HepG2 (cell line): ENCODE data around the gene MTCL1. TPM values are rescaled to one million over a fixed set of nuclear protein-coding genes. Genes with fewer than 3 reads are reported as not detected.

ENCODE experiments used
- ATAC-seq: fragments of 200-7000 bp; cut with Tn5 transposase; 3 replicates; pipeline ENCODE4 v1.9.1; 2020; ENCODE audit warnings: mild to moderate bottlenecking, moderate library complexity
- BruUV-seq: library from RNA; stranded (reverse); fragments of 400-500 nt; replicated peaks from 2 replicates; lab custom pipeline; 2021; lab: Mats Ljungman, UMichigan
- CTCF ChIA-PET: fragments of 300-600 bp; formaldehyde crosslinking; extraction: SDS; loops from one replicate; lab custom pipeline; 2021; ENCODE audit warnings: low total read pairs, inconsistent platforms, low intra/inter-chr PET ratio; lab: Yijun Ruan, JAX
- POLR2A ChIA-PET: fragments of 350-600 bp; sonication (Branson Sonifier 250); formaldehyde crosslinking; loops from one replicate; lab custom pipeline; 2020; ENCODE audit warnings: antibody characterized with exemption, inconsistent platforms; lab: Yijun Ruan, JAX
- DNase-seq: peaks from one replicate; pipeline ENCODE4 v3.0.0-alpha.2; 2015; ENCODE audit warnings: low spot score
- FAIRE-seq: peaks from 3 replicates; lab custom pipeline; 2011; peaks lifted over from hg19 to GRCh38; lab: Jason Lieb, UNC
- H2AFZ ChIP-seq: one replicate; pipeline ENCODE4 v1.6.1; 2011; ENCODE audit warnings: low read length, inconsistent platforms
- H3K27ac ChIP-seq: fragments of 300-600 bp; 3 replicates; pipeline ENCODE4 v1.8.0; 2011; ENCODE audit warnings: mixed run types, mild to moderate bottlenecking, mixed read lengths, low read length, inconsistent platforms; ENCODE audit not compliant: insufficient read depth; ENCODE audit errors: extremely low read length
- H3K27me3 ChIP-seq, 2 experiments: fragments of 200-600 bp in 1 of 2; 2 replicates in 1 of 2; 3 replicates in 1 of 2; pipeline versions ENCODE4 v1.6.0 to v1.8.0; 2011; ENCODE audit warnings: low read length in 2 of 2, mild to moderate bottlenecking in 2 of 2, moderate library complexity in 2 of 2, inconsistent platforms in 1 of 2; ENCODE audit not compliant: insufficient read depth in 2 of 2, control insufficient read depth in 1 of 2
- H3K36me3 ChIP-seq, 2 experiments: fragments of 200-600 bp in 1 of 2; replicated peaks in 1 of 2; 2 replicates in 1 of 2; 3 replicates in 1 of 2; pipeline versions ENCODE4 v1.5.1 to v1.8.0; 2011; ENCODE audit warnings: low read length in 2 of 2, inconsistent platforms in 1 of 2; ENCODE audit not compliant: insufficient read depth in 2 of 2, control insufficient read depth in 1 of 2
- H3K4me1 ChIP-seq: 2 replicates; pipeline ENCODE4 v1.5.1; 2012; ENCODE audit warnings: low read length, inconsistent platforms; ENCODE audit not compliant: insufficient read depth
- H3K4me2 ChIP-seq: 2 replicates; pipeline ENCODE4 v1.6.0; 2011; ENCODE audit warnings: low read depth, low read length, inconsistent platforms
- H3K4me3 ChIP-seq, 3 experiments: fragments of 200-600 bp in 1 of 3; sonication (generic), shearing (Covaris generic) in 1 of 3; replicated peaks in 1 of 3; 2 replicates each; pipeline ENCODE4 v1.5.1; 2011 to 2016; ENCODE audit warnings: low read length in 3 of 3, inconsistent platforms in 2 of 3, low read depth in 2 of 3, mild to moderate bottlenecking in 2 of 3, control low read depth in 1 of 3, mixed read lengths in 1 of 3; ENCODE audit not compliant: insufficient read depth in 1 of 3
- H3K79me2 ChIP-seq: one replicate; pipeline ENCODE4 v1.6.1; 2011; ENCODE audit warnings: low read length, inconsistent platforms; ENCODE audit not compliant: insufficient read depth
- H3K9ac ChIP-seq: 2 replicates; pipeline ENCODE4 v1.6.0; 2011; ENCODE audit warnings: mild to moderate bottlenecking, low read depth, low read length, inconsistent platforms; ENCODE audit not compliant: insufficient read depth
- H3K9me3 ChIP-seq: 2 replicates; pipeline ENCODE4 v1.5.1; 2012; ENCODE audit warnings: mild to moderate bottlenecking, low read length
- H4K20me1 ChIP-seq: 2 replicates; pipeline ENCODE4 v1.6.0; 2011; ENCODE audit warnings: inconsistent platforms, mild to moderate bottlenecking, low read length, moderate library complexity; ENCODE audit not compliant: insufficient read depth
- DMAP1 ChIP-seq: IDR thresholded peaks from 2 replicates; pipeline ENCODE4 v1.6.1; 2016
- HNRNPUL1 ChIP-seq: fragments of 200-400 bp; formaldehyde crosslinking; IDR thresholded peaks from 2 replicates; pipeline ENCODE4 v1.6.1; 2017; ENCODE audit warnings: low read depth, mild to moderate bottlenecking, low read length, moderate library complexity
- NFRKB ChIP-seq: fragments of 450-650 bp; IDR thresholded peaks from 2 replicates; pipeline ENCODE4 v1.6.1; 2017
- TAF1 ChIP-seq: sonication (generic); formaldehyde crosslinking; IDR thresholded peaks from 2 replicates; pipeline ENCODE4 v1.4.0; 2020; ENCODE audit warnings: missing genetic modification reagents
- TEAD3 ChIP-seq: optimal IDR thresholded peaks from 2 replicates; pipeline ENCODE3; 2016; ENCODE audit warnings: borderline replicate concordance
- ZNF234 ChIP-seq: sonication (generic); formaldehyde crosslinking; conservative IDR thresholded peaks from 2 replicates; pipeline ENCODE4 v1.5.1; 2020; ENCODE audit warnings: mild to moderate bottlenecking, missing genetic modification reagents
- ZNF3 ChIP-seq: IDR thresholded peaks from 2 replicates; pipeline ENCODE4 v1.7.0; 2017; ENCODE audit warnings: inconsistent platforms
- ZNF382 ChIP-seq: sonication (generic); formaldehyde crosslinking; IDR thresholded peaks from 2 replicates; pipeline ENCODE4 v1.5.0; 2020; ENCODE audit warnings: missing genetic modification reagents, mild to moderate bottlenecking, borderline replicate concordance
- ZNF577 ChIP-seq: sonication (generic); formaldehyde crosslinking; IDR thresholded peaks from 2 replicates; pipeline ENCODE4 v1.4.0; 2020; ENCODE audit warnings: mild to moderate bottlenecking, low read depth, missing genetic modification reagents, borderline replicate concordance
- ZSCAN12 ChIP-seq: sonication (generic); formaldehyde crosslinking; IDR thresholded peaks from 2 replicates; pipeline ENCODE4 v1.9.0; 2021; ENCODE audit warnings: mild to moderate bottlenecking, missing genetic modification reagents
- WGBS: methylation state at CpG from one replicate; pipeline ENCODE4 v1.1.6; 2017; ENCODE audit warnings: low lambda C conversion rate; 5-methylcytosine and 5-hydroxymethylcytosine counted together
- in situ Hi-C: cut with HindIII; loops from 2 replicates; pipeline ENCODE4 v1.10.0; 2017; ENCODE audit warnings: low pct_unique_long_range_greater_than_20kb; ENCODE audit not compliant: extremely low pct_ligation_motif_present
- intact Hi-C: fragments of 100-400 bp; cut with micrococcal nuclease; formaldehyde crosslinking; loops from one replicate; pipeline ENCODE4 v1.10.0; 2022; ENCODE audit not compliant: unreplicated experiment
- polyA plus RNA-seq, 8 experiments: library from polyadenylated mRNA; depleted of rRNA in 3 of 8; stranded (reverse) in 7 of 8; unstranded in 1 of 8; fragments of >200 nt; fragmentation: Illumina TruSeq in 4 of 8; extraction: Trizol in 4 of 8; gene quantifications; 2 replicates each; pipeline versions ENCODE4 v1.2.1 to v1.2.3, GENCODE V29; 2011 to 2016; ENCODE audit warnings: low read depth in 4 of 8, missing spikeins in 1 of 8, mixed read lengths in 1 of 8; ENCODE audit not compliant: insufficient read depth in 1 of 8
- total RNA-seq, 5 experiments: library from RNA; depleted of rRNA; stranded (reverse); fragments of >200 nt; fragmentation: Illumina TruSeq; extraction: Trizol; gene quantifications; 2 replicates each; pipeline ENCODE4 v1.2.3, GENCODE V29; 2016; ENCODE audit warnings: low read depth in 1 of 5
- TF ChIP-seq, protein P1 (sequence below): sonication (generic); formaldehyde crosslinking; IDR thresholded peaks from 2 replicates; pipeline ENCODE4; 2020; ENCODE audit warnings: missing genetic modification reagents, mild to moderate bottlenecking, borderline replicate concordance

The MTCL1 gene
- total and polyA plus RNA-seq, 2 of the 13 experiments (the other 11 are each of a cell fraction or from before 2014, with no cell fraction given), result 3.1 to 3.2 TPM

DNA sequence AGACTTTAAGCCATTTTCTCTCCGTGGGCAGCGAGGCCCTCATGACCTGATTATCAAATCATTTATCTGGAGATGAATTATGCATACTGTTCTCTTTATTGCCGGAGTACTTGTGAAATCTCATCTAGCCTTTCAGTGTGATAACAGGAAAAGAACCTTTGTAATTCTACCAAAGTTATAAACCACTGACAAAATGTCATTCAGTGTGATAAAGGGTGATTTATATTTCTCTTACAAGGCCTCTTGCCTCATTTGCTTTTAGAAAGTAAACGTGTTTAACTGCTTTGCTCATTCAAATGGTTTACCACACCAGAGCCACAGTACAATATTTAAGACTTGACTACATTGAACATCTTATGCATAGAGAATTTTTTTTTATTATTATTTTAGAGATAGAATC lies 13.8 kb downstream of the MTCL1 start:
- Histone ChIP-seq H3K27me3 (no peaks in the 10 kb centered on the region), H3K4me2 (no peak overlapping the region), H3K9ac (no peak overlapping the region), H4K20me1 (no peaks in the 10 kb centered on the region), H3K27ac (no peak overlapping the region), H3K79me2 (no peaks in the 10 kb centered on the region), H3K36me3 (no peaks in the 10 kb centered on the region; a peak in 1 of 5 replicates), H3K4me3 (no peak overlapping the region), H2AFZ (no peak overlapping the region), H3K4me1 (peaks cover 23% of the 10 kb centered on the region), H3K9me3 (no peaks in the 10 kb centered on the region)
- CTCF ChIA-PET, result no interaction called here
- no peak for FAIRE-seq
- POLR2A ChIA-PET, result no interaction called here
- TF ChIP-seq DMAP1 (CRISPR knock-in tag), result no peak
- TF ChIP-seq, protein P1, sequence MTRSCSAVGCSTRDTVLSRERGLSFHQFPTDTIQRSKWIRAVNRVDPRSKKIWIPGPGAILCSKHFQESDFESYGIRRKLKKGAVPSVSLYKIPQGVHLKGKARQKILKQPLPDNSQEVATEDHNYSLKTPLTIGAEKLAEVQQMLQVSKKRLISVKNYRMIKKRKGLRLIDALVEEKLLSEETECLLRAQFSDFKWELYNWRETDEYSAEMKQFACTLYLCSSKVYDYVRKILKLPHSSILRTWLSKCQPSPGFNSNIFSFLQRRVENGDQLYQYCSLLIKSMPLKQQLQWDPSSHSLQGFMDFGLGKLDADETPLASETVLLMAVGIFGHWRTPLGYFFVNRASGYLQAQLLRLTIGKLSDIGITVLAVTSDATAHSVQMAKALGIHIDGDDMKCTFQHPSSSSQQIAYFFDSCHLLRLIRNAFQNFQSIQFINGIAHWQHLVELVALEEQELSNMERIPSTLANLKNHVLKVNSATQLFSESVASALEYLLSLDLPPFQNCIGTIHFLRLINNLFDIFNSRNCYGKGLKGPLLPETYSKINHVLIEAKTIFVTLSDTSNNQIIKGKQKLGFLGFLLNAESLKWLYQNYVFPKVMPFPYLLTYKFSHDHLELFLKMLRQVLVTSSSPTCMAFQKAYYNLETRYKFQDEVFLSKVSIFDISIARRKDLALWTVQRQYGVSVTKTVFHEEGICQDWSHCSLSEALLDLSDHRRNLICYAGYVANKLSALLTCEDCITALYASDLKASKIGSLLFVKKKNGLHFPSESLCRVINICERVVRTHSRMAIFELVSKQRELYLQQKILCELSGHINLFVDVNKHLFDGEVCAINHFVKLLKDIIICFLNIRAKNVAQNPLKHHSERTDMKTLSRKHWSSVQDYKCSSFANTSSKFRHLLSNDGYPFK, result no peak
- TF ChIP-seq ZNF3, result no peak
- TF ChIP-seq ZNF234 (CRISPR knock-in tag), result no peak
- no peak for TF ChIP-seq ZNF577 (CRISPR knock-in tag)
- no peak for TF ChIP-seq HNRNPUL1
- no peak for TF ChIP-seq ZNF382 (CRISPR knock-in tag)
- TF ChIP-seq NFRKB, result no peak
- TF ChIP-seq TAF1, result no peak
- no peak for TF ChIP-seq ZSCAN12 (CRISPR knock-in tag)
- TF ChIP-seq TEAD3 (CRISPR knock-in tag), result no peak
- WGBS, result 74% methylated on average over 4 of the region's 4 CpGs
- no peak for ATAC-seq
- intact Hi-C loops, result no loop called here
- BruUV-seq, result no TSS peak
- in situ Hi-C loops, result no loop called here
- DNase-seq, result no peak
